ENCODE measurements around the gene SPTB.

The SPTB gene

GRCh38 chr14:64725879-64726584 lies 153.7 kb downstream of the SPTB start:
- no peak for DNase-seq

- DNase-seq: no peak
Observed at GRCh38 chr14:64725261-64725815, 154.4 kb downstream of the SPTB start.

GRCh38 chr14:64724578-64724930 lies 155.2 kb downstream of the SPTB start:
- DNase-seq: no peak

DNA sequence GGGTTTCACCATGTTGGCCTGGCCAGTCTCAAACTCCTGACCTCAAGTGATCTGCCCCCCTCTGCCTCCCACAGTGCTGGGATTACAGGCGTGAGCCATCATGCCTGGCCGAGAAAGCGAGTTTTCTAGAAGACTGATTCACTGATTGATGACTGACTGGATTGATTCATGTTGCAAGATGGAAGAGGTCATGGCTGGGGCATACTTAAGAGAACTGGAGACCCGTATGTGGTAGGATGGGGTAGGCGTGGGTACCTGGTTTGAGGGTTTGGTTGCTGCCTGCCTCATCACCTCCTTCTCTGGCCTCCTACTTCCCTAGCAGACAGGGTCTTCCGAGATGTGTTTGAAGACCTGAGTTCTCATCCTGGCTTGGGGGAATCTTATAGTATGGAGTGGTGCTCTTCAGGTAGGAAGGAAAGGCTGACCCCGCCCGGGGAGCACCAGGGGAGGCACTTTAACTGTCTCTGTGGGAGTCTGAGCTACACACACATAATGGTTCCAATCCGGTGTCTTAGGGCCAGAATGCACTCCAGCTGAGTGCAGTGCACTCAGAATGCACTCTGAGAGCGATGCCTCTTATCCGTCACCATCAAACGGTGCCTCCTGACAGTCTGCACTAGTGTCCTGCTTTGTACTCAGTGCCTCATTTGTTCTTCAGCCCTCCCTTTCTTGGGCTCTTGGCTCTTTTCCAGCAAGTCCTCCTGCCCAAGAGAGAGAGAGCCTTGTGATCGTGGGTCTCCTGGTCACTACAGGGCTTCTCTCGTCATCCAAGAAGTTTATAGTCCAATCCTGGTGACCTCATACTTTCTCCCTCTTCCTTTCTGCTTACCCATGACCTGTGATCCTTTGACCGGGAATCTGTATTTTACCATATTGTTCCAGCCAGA lies 155.8 kb downstream of the SPTB start:
- DNase-seq: no peak

DNA sequence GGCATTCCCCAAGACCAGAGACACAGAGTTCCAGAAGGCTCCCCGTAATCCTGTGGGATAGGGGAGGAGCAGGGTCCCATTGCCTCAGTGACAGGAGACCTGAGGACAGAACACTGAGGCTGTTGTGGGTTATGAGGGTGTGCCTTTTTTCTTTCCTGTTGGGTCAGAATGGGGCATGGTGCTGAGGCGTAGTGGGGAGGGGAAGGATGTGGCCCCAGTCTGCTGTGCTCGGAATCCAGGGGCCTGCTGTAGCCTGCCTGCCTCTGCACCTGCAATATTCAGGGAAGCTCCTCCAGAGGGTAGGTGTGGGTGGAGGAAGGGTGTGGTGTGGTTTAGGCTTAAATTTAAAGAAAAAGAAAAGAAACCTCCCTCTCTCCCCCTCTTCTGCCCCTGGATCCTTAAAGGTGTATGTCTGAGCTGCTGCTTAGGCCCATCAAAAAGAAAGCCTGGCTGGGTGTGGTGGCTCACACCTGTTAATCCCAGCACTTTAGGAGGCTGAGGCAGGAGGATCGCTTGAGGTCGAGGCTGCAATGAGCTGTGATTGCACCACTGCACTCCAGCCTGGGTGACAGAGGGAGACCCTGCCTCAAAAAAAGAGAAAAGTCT lies 156.8 kb downstream of the SPTB start:
- no peak for DNase-seq

- DNase-seq: no peak
Observed at GRCh38 chr14:64721899-64722298, 157.8 kb downstream of the SPTB start.

GRCh38 chr14:64721391-64721791 lies 158.3 kb downstream of the SPTB start:
- DNase-seq: peak; percentile 45

- peak; percentile 43 for DNase-seq
Observed at GRCh38 chr14:64720131-64720576, 159.6 kb downstream of the SPTB start.

DNA sequence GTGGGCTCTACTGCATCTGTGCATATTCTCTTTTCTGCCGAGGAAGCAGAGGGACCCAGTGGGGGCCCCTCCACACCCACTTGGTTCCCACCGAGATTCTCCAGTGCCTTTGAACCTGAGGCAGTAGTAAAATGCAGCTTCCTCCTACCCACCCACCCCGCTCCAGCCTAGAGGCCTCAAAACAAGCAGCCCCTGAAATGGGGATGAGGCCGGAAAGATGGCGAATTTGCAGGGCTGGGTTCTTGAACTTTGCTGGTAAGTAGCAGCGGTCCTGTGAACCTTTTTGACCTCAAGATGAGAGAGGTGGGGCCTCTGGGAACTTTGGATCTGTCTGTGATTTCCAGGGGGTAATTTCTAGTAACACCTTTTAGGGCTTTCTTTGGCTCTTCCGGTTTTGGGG lies 160.1 kb downstream of the SPTB start:
- DNase-seq: no peak

GRCh38 chr14:64718762-64719161 lies 160.9 kb downstream of the SPTB start:
- no peak for DNase-seq

DNA sequence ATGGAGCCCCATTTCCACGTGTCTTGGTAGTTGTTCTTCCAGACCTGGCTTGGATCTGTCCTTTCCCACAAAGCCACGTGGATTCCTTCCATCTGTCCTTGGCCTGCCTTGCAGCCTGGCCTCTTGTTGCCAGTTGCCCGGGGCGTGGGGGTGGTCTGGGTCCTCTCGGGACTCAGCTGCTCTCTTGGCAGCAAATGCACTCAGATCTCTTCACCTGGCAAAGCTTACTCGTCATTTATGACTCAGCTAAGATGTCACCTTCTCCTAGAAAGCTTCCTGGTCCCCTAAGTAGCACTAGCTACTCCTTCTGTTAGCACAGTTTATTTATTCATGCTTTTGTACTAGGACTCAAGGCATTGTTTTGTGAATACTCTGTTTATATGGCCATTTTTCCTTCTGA lies 161.8 kb downstream of the SPTB start:
- no peak for DNase-seq

GRCh38 chr14:64715628-64716412 lies 163.9 kb downstream of the SPTB start:
- peak; percentile 57 for DNase-seq

DNA sequence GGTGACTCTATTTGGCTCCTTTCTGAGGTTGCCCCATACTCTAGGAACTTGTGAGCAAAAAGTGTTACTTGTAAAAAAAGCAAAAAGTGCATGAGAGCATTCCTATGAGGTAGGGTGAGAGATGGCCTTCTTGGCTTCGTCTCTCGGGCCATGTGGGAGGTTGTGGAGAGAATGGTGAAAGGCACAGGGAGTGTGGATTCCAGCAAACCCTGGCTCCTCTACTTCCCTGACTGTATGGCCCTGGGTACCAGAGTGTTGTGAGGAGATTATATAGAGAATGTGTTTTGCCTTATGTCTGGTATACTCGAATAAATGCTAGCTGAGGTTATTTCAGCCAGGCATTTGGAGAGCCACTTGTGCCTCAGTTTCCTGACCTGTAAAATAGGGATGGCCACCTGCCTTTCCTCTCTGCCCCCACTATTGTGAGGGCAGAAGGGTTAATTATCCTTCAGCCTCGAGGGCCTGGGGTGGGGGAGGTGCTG lies 164.5 kb downstream of the SPTB start:
- no peak for DNase-seq

DNA sequence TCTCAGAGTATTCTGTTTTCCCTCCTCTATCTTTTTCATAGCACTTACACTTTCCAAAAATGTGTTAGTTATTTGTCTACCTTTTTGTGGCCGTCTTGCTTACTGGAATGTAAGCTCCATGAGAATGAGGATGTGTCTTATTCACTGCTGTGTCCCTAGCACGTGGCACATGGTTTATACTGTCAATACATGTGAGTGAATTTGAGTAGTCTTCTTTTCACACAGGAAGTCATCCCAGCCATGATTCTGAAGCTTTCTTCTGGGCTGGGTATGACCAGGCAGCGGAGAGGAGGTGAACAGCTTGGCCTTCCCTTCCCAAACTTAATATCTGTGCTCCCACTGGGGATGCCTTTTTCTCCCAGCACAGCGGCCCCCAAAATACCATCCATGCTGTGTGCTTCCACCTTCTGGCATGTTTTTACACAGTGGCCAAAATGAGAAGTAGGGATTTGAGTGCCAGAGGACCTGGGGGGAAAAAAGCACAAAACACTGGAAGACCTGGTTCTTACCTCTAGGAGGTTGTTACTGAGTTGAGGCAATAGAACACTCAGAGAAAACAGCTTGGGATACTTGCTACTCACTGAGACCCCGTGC lies 165.2 kb downstream of the SPTB start:
- no peak for DNase-seq

- no peak for DNase-seq
Observed at GRCh38 chr14:64713677-64714076, 166.0 kb downstream of the SPTB start.

DNA sequence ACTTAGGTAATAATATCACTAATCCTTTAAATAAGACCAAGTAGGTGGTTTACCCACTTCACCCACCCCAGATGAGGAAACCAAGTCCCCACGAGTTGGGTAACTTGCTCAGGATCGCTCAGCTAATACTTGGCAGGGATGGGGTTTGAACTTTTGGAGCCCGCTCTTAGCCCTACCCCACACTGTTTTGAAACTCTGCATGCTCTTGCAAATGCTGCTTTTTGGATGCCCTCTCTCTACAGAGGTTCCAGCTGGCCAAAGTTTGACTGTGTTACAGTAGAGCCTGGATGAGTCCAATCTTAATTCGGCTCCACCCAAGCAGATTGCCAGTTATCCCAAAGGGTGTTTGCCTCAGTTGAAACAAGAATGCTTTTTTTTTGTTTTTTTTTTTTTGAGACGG lies 168.7 kb downstream of the SPTB start:
- no peak for DNase-seq

DNA sequence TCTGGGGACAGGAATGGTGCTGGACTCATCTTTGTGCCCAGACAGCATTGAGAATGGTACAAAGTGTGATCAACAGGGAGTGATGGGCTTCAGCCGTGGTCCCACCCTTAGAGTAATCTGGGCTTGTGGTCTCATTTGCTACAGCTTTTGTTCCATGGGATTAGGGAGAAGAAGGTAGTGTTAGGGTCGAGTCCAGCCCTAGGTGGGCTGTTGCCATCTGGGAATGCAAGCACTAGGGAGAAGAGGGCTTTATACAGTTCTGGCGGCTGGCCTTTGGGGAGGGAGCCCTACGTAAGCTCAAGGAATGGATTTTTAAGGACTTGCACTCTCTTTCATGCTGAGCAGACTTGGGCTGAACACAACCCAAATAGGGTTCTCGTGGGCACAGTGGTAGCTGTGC lies 170.6 kb downstream of the SPTB start:
- DNase-seq: no peak

DNA sequence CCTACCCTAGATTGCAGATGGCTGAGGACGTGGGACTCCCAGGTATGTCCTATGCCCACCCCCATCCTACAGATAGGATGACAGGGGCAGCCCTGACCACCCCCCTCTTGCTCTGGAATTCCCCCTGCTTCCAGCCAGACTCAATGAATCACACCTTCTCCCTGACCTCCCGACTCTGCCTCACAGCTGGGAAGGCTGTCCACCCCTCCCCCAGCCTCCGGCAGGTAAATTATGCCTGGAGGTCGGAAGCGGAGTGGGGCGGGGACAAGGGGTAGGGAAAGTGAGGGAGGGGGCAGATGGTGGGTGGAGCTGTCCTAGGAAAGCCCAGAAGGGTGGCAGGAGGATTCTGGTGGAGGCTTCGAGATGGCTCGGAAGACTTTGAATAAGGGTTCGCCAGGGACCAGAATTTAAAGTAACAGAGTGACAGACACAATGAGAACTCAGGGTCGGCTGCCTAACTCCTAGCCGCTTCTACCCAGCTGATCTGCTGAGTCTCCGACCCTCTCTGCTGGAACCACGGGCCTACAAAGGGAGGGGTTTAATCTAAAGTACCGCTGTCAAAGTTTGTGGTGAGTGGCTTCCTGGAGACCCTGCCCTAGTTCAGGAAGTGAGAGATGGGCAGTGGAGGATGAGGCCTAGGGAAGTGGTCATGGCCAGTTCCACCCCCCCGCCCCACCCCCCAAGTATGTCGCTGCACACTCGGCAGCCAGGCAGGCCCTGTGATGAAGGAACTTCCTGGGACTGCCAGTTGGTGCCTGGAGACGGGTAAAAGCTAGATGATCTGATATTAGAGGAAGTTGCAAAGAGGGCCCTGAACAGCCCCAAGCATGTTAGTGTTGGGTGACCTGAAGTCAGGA lies 171.3 kb downstream of the SPTB start:
- no peak for DNase-seq

DNA sequence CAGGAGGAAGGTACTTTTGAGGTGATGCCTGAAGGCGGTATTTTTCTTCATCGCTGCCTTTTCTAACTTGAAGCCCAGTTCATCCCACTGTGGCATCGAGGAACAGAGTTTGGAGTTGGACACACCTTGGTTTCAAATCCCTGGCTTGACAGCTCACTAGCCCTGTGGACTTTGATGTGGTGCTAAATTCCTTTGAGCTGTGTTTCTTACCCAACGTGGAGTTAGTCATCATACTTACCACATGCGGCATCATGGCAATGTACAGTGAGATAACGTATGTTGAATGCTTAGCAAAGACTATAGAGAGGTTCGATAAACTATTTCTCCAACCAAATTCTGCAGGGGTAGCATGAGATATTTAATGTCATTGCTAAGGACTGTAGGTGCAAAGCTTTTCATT lies 172.0 kb downstream of the SPTB start:
- no peak for DNase-seq

DNA sequence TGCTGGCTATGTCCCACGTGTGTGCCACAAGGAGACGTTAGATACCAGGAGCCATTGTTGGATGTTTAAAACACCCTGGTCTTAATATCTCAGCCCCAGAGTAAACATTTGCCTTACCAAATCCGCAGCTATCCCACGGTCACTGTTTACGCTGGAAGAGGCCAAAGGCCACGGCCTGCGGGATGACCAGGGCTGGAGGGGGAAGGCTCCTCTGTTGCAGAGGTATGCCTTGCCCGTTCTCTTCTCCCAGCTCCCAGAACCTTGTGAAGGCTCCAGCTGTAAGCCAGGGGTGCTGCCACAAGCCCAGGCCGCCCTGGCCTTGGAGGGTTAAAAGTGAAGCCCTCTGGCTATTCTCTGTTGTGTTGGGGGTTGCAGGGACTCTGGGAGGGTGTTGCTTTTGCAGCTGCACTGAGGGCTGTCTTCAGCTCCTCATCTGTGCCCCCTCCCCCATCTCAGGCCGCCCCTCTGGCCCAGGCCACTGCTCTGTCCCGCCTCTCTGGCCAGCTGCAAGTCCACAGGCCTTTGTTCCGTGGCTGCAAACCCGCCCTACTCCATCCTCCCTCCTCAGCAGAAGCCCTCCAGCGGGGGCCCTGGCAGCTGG lies 173.0 kb downstream of the SPTB start:
- no peak for DNase-seq

GRCh38 chr14:64706119-64706592 lies 173.6 kb downstream of the SPTB start:
- no peak for DNase-seq
